ENCODE data around the gene FAM222A.
"Not testable (repeated sequence)": the region's sequence is repeated elsewhere in the genome, so short reads cannot be mapped to it uniquely, and the experiment has no call there.

Gene FAM222A

DNA sequence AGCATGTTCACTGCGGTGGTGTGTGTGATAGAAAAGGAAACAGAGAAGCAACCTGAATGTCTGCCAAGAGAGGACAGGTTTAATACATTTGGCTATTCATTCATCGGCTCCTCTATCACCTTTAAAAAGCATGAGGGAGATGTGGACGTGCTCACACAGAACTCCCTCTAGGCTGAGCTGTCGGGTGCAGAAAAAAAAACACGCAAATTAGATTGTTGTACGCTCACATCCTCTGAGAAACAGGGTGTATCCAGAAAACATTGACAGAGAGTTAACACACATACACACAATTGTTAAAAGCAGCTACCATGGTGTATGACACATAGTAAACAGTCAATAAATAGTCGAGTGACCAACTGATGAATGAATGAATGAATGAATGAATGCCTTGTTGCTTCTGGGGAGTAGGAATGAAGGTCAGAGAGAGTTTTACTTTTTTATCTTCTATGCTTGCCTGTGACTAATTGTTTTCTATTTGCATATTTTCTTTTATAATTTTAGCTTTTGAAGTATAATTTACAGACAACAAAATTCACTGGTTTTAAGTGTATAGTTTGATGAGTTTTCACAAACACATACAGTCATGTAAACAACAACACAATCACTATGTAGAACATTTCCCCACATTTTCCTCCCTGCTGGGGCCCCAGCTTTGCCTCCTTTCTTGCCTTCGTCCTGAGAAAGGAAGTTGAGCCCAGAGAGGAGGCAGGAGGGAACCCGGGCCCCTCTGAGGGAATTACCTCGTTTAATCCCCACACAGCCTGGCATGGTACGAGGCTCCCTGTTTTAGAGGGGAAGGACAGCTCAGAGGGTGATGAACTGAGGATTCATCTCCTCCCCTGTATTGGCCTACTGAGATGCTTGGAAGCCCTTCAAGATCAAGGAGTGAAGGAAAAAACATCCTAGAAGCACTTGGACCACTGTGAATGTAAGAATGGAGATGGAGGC lies 19.7 kb upstream of the FAM222A start:
- no peak for DNase-seq

DNA sequence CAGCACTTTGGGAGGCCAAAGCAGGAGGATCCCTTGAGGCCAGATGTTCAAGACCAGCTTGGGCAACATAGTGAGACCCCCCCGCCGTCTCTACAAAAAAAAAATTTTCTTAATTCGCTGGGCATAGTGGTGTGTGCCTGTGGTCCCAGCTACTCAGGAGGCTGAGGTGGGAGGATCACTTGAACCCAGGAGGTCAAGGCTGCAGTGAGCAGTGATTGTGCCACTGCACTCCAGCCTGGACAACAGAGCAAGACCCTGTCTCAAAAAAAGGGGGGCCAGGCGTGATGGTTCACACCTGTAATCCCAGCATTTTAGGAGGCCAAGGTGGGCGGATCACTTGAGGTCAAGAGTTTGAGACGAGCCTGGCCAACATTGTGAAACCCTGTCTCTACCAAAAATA lies 19.0 kb upstream of the FAM222A start:
- not testable (repeated sequence) for DNase-seq

DNA sequence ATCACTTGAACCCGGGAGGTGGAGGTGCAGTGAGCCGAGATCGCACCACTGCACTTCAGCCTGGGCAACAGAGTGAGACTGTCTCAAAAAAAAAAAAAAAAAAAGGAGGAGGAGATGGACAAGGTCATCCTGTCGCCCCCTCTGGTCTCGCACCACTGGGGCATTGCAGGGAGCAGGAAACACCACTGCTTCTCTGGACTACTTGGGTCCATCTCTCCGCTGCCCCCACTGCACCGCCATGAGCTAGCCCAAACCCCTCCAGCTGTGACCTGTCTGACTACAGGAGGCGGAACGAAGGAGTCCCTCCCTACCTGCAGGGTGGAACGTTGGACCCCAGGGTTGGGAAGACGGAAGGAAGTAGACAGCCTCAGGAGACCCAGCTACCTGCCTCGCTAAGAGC lies 18.2 kb upstream of the FAM222A start:
- DNase-seq, result no peak

DNA sequence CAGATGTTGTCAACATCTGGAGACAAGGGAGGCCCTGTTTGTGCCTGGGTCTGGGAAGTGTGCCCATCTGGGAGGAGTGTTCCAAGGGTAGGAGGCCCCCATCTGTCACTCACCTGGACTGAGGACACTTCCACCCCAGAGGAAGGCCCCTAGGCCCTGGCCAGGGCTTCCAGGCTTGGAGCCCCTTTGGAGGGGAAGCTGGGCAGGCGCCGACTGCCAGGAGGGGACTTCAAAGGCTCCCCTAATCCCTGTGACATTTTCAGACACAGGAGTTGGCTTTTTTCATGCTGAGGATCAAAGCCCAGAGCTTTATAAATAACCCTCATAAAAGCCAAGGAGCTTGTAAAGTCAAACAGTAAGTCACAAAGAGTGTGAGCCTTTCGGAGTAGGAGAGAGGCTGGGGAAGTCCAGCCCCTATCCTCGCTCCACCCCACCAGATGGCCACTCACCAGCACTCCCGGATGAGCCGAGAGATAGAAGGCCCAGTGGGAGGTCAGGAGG lies 17.6 kb upstream of the FAM222A start:
- DNase-seq, result no peak

DNA sequence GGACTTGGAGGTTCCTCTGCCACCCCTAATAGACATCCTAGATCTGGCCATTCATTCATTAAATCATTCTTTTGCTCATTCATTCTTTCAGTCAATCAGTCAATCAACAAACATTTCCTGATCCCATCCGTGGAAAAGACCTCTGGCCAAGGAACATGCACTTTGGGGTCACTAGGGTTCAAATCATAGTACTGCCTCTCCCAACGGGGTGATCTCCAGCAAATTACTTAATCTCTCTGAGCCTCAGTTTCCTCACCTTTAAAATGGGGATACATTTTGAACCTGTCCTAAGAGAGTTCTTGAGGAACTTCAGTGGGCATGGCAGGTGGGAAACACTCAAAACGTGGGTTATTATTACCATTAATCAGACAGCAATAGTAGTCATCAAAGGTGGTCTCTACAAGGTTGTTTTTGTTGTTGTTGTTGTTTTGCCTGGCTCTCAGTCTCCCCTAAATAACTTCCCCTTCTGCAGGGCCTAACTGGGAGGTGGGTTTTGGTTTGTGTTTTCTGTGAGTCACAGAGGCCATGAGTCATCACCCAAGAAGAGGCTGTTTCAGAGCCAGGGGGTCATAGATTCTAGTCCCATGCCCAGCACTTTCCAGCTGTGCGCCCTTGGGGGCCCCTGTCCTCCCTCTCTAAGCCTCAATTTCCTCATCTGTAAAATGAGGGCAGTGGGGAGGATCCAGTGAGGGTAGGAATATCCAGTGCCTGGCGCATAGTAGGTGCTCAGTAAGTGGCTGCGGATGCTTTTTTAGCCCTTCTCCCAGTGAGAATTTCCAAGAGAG lies 16.9 kb upstream of the FAM222A start:
- no peak for DNase-seq

DNA sequence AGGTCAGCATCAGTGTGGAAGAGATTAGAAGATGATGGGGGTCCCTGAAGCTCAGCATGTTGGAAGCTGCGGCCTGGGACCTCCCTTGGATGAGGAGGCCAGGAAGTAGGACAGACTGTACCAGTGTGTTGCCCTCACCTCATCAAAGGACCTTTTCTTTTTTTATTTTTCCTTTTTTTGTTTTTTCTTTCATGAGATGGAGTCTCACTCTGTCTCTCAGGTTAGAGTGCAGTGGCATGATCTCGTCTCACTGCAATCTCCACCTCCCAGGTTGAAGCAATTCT lies 16.4 kb upstream of the FAM222A start:
- no peak for DNase-seq

DNA sequence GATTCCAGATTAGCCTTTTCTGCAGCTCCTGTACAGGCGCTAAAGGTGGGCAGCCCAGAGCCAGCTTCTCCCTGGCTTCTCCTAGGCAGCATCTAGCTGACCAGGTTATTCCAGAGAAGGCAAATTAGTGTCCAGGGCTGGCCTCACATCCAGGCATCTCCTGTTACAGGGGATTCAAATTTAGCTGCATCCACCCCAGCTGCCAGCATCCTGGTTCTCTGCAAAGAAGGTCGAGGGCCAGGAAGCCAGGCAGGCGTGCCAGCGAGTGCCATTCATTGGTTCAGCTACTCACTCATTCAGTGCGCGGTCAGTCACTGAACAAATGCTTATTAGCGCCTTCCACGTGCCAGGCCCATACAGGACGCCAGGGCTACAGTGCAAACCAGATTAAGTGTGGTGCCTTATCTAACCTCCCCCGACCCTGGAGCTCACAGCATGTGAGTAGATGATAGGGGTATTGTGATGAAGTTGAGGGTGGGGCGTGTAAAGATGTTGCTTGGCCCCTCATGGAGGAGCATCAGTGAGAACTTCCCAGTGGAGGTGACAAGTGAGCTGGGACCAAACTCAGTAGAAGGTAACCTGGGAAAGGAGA lies 15.7 kb upstream of the FAM222A start:
- no peak for DNase-seq

DNA sequence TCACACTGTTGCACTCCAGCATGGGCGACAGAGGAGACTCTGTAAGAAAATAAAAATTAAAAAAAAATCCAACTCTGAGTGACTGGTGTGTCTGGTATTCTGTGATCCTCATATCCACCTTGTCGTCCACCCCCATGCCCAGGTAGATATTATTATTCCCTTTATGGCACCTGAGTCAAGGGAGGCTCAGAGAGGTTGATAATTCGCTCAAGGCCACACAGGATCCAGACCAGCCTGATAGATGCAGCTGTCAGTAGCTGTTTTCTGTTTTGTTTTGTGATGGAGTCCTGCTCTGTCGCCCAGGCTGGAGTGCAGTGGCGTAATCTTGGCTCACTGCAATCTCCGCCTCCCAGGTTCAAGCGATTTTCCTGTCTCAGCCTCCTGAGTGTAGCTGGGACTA lies 14.8 kb upstream of the FAM222A start:
- DNase-seq, result no peak

DNA sequence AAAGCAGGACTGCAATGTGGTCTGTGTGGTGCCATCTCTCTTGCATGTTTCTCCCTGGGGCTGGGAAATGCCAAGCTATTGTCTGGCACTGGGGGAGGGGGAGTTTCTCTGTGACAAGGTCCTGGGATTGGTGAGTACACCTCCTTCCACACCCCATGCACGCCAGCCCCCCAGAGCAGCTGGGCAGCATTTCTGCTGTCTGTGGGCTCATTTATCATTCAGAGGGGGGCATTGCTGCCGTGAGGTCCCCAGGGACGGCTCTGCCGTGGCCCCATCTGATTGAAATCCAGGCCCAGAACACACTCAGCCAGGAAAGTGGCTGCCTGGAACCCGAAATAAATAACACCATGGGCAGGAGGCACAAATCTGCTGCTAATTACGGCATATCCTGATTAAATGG lies 12.6 kb upstream of the FAM222A start:
- DNase-seq, result no peak

DNA sequence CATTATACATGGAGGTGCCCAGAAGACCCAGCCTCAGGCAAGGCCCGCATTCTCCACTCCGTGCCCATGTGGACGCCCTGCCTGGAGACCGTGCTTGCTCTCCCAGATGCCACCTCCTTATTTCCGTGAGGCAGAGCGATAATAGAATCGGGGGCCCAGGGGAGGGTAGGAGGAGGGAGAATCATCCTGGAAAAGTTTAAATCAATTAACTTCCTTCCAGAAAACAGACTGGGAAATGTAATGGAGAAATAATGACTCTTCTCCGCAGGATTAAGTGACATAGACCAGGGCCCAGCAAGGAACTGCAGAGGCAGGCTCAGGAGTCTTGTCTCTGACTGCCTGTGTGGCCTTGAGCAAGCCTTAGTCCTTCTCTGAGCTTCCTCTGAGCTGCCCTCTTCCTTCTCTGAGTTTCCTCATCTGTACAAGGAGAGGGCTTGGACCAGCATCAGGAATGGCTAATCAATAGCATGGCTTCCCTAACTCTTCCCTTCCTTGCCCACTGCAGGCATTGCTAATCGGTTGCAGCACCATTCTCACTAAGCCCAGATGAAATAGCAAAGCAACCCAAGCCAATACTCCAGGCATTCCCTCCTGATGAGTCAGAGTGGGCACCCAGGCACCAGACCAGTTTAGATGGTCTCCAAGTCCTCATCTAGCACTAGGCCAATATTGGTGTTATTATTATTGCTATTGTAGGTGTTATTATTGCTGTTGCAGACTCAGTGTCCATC lies 11.3 kb upstream of the FAM222A start:
- DNase-seq, result no peak

DNA sequence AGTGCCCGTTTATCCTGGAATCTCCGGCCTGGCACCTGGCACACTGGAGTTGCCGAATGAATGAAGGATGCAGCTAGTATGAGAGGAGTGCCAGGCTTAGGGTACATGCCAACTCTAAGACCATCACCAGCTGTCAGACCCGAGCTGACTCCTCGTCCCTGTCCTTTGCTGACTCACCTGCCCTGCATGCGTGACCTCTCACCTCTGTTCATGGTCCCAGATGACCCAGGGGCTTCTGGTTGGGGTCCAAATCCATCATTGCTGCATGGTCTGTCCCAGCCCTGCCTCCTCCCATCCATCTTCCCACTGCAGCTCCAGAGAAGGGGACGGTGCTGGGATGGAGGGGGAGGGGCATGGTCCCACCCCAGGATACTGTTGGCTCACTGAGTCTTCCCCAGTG lies 9.9 kb upstream of the FAM222A start:
- no peak for DNase-seq

DNA sequence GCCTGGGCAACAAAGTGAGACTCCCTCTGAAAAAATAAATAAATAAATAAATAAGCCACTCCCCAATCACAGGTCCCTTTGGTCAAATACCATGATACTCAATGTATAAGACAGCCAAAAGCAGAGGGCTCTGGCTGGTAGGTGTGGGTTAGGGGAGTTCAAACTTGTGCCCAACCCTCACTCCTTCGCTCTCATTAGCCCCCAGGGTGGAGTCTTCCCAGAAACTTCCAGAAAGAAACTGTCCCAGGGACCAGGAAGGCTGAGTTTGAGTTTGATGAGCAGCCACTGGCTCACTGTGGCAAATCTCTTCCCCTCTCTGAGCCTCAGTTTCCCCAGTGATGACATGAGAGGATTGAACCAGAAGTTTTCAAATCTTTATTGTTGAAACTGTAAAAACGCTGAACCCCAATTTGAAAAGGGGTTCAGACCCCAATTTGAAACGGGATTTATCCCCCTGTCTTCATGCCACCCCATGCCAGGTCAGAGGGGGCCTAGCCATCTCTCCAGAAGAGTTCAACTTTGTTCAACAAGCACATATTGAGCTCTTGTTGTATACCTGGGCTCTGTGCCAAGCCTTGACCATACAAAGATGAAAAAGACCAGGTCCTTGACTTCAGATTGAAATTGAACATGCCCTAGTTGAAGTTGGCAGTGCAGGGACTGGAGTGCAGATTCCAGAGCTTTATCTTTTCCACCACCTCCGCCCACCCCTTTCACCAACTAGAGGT lies 9.1 kb upstream of the FAM222A start:
- no peak for DNase-seq

DNA sequence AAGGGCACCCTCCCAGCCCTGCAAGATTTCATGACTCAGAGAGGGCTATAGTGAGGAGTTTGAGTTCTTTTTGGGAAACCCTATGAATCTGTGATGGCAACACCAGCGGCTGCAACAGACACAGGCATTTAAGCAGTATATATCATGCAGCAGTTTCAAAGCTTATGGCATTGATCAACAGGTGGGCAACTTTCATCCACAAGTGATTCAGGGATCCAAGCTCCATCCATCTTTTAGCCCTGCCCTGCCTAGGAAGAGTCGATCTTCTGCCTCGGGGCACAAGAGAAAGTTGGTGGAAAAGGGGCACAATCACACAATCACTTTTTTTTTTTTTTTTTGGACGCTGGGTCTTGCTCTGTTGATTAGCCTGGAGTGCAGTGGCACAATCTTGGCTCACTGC lies 8.3 kb upstream of the FAM222A start:
- DNase-seq, result no peak

DNA sequence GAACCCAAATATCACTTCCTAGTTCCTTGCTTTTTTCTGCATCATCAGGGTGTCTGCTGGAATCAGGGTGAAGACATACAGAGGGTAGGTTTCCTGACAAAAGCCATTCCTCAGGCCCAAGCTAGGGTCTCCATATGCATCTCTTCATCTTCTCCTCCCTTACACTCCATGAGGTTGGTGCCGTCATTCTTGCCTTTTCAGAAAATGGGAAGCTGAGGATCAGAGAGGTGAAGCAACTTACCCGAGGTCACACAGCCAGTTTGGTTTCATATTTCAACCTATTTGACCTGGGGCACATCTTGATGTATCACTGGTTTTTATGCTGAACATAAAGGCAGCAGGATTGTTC lies 7.3 kb upstream of the FAM222A start:
- no peak for DNase-seq

DNA sequence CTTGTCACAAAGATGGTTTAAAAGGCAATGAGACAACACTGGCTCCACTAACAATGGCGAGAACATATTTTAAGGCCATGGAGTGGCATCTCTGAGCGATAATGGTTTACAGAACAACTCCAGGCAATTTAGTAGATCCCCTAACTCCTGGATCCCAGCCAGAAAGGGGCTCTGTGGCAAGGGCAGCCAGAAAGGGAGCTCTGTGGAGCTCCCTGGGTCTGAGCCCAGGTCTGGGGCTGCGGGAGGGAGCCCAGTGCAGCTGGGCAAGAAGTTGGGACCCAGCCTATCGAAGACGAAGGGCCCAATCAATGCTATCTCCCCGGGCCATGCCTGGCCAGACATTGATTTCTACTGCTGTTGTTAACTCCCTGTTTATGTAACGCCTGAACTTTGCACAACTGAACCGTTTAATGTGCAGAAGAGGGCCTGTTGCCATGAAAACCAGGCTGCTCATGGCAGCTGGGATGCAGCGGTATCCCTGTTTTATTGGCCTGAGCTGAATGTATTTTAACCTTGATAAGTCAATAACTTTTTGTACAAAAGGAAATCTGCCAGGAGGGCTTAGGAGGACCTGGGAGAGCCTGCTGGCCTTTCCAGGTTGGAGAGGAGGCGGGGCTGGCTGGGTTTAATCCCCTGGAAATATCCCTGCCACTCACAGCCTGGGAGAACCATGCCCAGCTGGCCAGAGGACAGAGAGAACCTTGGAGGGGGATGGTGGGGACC lies 6.7 kb upstream of the FAM222A start:
- peak; percentile 58 for DNase-seq

DNA sequence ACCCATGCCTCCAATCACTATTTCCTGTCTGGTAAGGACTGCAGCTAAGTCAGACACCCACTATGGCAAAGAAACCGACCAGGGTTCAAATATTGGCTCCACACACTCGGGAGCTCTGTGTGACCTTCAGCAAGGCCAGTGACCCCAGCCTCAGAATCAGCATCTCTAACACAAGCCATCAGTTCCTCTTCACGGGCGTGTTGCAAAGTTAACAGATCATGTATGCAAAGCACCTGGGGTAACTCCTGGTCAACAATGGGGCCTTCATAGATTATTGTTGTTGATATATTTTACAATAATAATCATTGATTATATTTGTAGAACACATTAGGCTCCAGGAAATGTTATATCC lies 6.2 kb upstream of the FAM222A start:
- DNase-seq, result no peak

DNA sequence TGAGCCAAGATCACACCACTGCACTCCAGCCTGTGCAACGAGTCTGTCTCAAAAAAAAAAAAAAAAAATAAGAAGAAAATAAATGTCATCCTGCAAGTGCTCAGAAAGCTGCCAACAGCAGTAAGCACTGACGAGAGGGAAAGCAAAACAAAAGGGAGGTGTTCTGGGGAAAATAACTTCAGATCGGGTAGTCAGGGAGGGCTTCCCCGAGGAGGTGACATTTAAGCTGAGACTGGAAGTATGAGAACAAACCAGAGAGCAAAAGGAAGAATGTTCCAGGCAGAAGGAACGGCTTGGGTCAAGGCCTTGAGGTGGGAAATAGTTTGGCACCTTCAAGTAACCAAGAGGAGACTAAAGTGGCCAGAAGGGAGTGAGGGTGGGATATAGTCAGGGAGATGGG lies 4.7 kb upstream of the FAM222A start:
- no peak for DNase-seq

DNA sequence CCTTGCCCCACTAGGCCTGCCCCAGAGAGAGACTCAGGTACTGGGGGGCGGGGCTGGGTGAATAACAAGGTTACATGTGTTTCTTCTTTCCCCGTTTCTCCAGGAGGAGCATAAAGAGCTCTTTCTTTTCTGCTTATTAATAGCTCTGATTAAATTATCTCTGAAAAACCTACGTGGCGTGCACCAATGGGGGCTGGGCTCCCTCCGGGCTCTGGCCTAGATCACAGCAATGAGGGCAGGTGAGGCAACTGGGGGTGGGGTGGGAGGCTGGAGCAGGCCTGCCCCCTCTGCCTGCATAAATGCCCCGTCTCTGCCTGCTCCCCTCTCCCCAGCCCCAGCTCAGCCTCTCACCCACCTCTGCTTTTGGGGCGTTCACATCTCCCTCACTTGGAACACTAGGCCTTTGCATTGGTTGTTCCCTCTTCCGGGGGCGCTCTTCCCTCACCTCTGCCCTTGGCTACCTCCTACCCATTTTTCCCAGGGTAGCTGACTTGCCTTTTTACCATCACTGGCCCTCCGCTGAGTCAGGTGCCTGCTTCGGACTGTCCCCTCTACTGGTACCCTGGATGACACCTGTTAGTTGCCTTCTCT lies 4.1 kb upstream of the FAM222A start:
- DNase-seq, result no peak

DNA sequence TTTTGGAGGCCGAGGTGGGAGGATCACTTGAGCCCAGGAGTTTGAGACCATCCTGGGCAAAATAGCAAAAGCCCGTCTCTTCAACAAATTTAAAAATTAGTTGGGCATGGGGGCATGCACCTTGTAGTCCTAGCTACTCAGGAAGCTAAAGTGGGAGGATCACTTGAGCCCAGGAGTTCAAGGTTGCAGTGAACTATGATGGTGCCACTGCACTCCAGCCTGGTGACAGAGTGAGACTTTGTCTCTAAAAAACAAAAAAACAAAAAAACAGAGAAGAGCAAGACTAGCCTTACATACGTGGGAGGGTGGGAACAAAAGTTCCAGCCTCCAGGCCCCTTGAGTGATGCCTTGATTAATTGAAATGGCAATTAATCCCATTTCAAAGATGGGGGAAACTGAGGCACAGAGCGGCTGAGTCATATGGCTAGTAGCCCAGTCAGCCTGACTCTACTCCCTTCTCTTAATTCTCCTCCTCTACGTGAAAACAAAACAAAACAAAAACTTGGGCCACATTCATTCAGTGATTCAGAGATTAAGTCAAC lies 3.3 kb upstream of the FAM222A start:
- DNase-seq, result no peak

DNA sequence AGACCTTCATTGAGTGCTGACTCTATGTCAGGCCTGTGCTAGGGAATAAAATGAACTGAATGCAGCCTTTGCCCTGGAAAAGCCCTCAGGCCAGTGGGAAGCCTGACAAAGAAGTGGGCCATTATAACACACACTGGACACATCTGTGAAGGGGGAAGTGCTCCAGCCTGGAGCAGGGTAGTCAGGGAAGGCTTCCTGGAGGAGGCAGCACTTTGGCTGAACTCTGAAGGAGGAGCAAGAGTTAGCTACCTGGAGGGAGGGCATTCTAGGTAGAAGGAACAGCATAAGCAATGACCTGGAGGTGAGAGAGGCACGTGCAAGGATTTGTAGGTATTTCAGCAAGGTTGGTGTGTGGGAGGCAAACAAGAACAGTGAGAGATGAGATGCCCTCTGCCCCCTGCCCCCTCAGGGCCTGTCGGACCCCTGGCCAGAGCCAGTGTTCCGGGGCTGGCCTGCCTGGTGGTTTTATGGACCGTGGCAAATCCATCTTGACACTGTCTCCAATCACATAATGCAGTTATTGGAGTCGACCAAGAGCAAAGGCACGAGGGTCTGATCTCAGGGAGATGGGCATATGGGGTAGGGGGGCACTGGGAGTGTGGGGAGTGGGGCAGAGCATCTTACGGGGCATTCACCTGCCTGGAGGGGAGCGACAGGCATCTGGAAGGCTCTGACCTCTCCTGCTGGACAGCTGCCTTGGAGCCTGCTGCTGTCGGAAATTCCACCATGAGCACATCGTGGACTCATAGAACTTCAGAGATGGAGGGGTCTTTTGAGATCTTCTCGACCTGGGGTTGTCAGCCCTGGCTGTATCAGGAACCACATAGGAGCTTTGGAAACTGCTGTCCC lies 2.7 kb upstream of the FAM222A start:
- DNase-seq, result no peak

All from COR-L47 (cell line).